Suppressor macrophage (primary cell): Measurements from ENCODE around the gene TRIO.

Source experiments
- DNase-seq, 4 experiments: peaks; one replicate each; pipeline ENCODE4 v3.0.0-alpha.2; 2020 to 2022

Gene TRIO

DNA sequence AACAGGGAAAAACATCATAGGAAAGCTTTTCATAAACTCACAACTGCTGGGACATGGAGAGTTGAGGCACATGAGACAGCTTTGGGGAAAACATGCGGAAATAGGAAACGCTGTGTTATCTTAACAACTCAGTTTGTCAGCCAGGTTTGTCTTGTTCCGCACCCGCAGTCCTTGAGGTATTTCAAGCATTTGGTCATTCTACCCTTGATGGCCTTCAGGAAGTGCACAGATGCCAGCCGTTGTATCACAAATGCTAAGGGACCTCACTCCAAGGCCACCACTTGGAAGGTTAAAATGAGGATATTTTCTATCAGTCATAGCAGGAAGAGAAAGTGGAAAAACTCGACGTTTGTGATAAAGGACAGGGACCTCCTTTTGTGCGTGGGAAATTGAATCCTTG lies 83.8 kb downstream of the TRIO start:
- DNase-seq = no peak

DNA sequence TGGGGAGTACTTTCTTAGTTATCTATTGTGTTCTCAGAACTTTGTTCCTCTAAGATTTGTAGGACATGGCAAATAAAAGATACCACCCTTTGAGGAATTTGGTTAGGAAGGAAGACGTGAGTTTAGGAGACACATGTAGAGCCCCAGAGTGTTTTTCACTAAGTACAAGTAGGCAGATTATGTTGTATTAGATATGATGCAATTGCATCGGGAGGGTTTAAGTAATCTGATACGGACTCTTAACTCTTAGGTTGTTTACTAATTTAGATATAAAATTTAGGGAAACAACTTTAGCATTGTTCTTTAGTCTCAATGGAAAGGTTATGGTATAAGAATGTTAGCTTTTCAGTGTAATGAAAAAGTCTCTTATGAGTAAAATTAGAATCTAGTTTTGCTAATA lies 84.4 kb downstream of the TRIO start:
- DNase-seq = no peak

DNA sequence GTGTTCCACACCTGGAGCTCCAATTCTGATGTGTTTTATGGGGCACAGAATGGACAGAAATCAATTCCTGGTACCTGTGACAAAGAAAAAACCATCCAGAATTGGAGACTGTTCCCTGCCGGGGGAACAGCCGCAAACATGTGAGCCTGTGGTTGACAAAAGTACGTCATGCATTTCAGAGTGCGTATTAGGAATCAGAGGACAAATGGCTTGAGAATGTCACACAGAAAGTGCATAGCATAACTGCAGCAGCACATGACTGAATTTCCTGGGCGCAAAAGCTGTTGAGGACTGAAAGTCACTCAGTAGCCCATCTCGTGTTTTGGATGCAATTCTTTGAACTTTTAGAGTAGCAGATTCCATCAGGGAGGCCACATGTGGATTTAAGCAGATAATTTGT lies 85.1 kb downstream of the TRIO start:
- no peak for DNase-seq

DNA sequence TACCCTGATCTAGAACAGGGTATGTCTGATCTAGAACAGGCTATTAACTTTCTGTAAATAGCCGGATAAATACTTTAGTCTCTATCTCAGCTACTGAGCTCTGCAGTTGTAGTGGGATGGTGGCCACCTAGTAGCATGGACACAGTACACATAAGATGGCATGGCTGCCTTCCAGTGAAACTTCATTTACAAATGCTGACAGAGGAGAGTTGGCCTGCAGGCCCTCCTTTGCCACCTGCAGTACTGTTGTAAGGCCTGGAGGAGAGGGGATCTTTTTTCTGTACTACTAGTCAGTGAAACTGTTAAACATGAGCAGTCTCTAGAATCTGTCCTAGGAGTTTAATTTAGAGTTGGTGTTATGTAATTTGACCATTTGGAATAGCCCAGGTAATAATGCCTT lies 86.0 kb downstream of the TRIO start:
- DNase-seq = no peak

DNA sequence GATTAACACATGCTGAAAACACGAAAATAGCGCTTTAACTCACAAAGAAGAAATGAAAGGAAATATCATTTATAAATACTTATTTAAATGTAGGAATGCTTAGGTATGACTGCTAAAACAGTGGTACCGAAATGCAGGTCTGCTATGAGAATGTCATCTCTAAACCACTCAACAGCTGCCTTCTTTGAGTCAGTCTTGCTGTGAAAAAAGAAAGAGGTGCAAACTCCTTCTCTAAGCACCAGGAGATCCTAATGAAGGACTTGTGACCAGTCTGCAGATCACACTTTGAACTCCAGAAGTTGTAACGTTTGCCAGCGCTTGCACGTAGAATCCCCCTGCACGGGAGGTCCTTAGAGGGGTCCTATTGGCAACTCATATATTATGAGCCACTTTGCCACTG lies 86.6 kb downstream of the TRIO start:
- no peak for DNase-seq

DNA sequence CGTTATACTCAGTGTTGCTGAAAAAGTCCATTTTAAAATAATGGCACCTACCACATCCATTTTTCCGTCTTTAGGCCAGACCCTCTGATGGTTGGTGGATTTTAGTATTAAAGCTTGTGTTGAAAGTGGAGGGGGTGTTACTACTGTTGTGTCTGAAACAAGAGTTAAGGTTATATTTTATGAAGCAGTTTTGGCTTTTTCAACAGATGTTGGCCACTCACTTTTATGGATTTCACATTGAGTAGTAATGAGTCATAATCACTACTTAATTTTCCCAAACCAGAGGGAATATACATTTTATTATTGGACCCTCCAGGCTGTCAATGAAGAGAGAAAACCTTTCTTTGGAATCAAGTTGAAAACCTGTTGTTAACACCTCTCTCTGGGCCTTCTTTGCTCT lies 88.0 kb downstream of the TRIO start:
- DNase-seq = no peak

DNA sequence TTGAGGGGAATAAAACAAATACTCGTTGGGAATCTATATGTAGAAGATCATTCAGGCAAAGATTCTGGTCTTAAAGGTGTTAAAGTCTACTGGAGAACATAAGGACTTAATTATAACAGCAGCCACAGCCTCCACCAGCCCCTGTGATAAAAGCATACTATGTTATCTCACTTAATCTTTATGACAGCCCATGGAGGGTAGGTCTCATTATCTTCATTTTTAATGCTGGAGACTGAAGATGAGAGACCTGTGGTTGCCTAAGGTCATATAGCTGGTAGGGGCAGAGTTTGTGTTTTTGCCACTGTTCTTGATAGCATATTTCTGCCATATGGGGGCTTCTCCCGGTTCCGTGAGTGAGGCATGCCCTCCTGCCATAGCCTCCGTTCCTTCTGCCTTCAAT lies 88.7 kb downstream of the TRIO start:
- no peak for DNase-seq

DNA sequence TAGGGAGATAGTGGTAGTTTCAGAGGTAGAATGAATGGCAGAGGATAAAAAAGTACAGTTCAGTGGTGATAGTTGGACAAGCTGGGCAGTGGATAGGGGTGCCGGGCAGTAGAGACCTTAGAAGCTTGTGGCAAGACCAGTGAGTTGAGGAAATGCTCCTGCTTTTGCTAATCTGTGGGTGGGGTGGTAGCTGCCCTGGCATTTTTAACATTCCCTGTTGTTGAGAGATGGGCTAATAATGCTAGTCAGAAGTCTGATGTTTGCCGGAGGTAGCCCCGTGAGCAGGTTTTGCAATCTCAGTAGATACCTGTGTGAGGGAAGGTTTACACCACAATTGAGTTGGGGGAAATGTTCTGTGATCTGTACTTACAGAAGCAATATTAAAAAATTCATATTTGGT lies 91.1 kb downstream of the TRIO start:
- no peak for DNase-seq

DNA sequence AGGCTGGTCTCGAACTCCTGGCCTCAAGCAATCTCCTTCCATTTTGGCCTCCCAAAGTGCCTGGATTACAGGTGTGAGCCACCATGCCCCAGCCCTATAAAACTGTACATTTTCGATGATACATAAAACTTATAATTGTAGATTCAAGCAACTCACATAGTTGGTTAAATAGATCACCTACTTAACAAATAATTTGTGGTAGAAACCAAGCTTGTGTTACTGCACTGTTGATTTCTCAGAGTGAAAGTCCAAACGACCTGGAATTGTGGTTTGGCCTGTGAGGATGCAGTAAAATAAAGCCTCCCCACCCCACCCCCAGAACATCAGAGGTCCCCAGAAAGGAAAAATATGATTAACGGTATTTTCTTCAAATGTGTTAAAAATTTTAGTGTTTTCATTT lies 92.7 kb downstream of the TRIO start:
- DNase-seq = no peak

DNA sequence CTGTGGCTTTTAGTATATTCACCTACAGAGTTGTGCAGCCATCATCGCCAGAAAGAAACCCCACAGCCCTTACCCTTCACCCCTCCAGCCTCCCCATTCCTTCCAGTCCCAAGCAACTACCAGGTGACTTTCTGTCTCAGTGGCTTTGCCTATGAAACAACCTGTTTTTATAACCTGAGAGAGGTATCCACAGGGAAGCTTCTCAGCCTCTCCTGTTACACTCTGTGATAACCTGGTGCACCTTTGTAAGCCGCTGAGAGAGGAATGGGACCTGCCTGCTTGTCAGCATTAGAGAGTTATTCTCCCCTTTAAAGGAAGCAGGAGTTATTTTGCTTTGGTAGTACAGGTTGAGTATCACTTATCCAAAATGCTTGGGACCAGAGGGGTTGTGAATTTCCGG lies 93.6 kb downstream of the TRIO start:
- no peak for DNase-seq

DNA sequence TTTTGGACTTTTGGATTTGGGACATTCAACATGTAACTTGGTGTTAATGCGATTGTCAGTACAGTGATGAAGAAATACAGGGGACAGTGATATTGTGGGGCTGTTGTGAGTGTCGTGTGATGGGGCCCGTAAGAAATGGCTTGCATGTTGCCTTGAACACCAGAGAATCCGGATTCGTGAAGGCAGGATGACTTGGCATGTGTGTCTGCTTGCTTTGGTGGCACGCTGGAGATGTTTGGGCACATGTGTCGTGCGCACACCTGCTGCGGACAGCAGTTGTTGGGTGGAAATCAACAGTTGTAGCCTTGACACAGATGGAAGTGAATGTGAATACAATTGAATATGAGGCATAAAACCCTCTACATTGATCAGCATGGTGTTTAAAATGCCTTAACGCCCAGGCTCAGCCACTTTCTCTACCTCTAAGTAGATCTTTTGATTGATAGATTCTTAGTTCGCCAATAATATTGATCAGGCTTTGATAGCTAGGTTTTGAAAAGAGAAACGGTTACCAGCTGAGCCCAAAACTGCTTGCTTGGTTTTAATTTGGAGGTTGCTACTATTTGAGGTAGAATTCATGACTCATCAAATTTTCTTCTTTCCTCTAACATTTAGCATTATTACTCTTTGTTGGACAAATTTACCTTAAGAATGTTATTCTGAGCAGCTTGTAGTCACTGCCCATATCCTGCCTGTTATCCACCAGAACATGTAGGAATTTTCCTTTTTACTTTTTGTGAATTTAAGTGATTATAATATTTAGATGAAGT lies 94.4 kb downstream of the TRIO start:
- DNase-seq = no peak

DNA sequence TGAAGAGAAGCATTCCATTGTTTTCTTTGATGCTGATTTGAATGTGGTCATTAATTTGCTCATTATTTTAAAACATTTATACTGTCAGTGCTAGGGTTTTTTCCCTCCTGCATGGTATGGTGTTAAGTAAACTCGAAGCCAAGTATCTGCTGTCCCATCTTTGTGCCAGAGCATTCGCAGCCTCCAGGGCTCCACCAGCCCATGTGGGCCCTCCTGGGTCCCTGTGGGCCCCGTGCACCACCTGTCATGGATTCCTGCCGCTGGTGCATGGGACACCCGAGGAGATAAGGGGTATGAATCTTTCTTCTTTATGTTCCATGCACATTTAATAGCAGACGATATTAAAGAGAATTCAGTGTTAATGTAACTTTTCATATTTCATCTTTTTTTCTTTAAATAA lies 95.1 kb downstream of the TRIO start:
- DNase-seq = no peak

DNA sequence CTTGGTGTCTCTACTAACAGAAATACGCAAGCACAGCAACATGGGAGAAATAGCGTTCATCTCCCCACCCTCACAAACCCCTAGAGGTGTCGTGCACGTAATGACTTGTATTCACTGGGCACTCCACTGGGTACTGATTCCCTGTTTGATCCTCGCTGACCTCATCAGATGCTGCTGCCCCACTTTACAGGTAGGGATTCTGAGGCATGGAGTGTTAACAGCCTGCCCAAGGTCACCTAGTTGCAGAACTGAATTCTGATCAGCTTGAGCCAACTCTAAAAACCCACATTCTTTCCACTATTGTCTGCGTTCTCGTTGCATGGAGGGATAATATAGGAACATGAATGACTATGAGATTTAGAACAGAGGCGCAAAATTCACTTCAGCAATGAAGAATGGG lies 96.3 kb downstream of the TRIO start:
- no peak for DNase-seq

DNA sequence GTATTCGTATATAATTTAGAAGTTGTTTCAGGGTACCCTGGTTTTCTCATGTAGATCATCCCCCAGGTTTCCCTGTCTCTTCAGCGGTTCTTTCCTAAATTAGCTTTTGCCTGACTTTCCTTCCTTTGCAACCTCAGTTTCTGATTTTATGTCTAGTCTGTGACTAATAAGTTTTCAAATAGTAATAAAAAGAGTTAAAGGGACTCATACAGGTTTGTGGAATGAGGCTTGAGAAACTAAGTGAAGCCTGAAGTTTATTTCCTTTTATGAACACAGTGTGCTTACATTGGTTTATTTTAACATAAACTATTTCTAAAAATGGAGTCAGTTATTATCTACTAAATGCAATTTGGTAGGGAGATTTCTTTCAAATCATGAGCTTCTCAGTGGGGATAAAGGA lies 96.8 kb downstream of the TRIO start:
- no peak for DNase-seq

DNA sequence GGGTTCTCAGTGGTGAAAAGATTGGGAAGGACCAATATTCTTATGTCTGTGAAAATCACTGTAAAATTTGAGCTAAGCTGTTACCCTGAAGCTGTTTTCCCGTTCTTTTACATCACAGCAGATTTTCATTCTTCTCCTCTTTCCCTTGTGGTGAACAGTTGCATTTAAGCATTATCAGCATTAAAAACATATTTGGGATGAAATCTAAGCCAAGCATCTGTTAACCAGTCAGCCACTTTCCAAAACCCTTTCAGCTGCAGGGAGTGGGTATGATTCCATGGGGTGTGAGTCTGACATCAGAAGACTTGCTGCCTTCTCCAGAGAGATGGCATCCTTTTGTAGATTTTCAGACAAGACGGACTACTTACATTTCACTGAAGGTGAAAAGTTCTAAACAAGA lies 97.2 kb downstream of the TRIO start:
- no peak for DNase-seq

DNA sequence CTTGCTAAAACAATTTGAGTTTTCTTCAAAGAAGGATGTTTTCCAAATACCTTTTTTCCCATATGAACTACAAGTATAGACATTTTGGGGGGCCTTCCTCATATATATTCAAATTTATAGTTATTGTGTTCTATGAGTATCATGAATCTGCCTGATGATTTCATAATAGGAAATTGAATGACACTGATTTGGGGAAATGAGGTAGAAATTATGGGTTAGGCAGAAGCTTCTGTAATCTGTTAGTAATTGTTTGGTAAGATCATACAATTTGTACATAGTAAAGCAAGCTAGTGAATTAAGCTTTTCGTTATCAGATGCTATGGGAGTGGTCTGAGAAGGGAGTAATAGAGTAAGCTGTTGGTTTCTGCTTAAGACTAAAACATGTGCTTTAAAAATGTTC lies 98.0 kb downstream of the TRIO start:
- peak in 2 of 4 experiments; percentile 38 to 51 for DNase-seq

DNA sequence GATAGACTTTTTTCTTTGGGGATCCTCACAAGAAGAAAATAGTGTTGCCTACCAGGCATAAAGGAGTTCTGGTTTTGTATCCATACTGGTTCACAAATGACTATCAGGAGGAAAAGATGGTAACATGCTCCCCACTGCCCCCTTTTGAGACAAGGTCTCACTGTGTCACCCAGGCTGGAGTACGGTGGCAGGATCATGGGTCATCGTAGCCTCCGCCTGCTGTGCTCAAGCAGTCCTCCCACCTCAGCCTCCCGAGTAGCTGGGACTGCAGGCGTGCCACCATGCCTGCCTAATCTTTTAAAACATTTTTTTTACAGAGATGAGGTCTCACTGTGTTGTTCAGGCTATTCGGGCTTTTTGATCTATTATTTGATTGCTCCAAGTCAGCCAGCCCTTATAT lies 99.3 kb downstream of the TRIO start:
- no peak for DNase-seq

DNA sequence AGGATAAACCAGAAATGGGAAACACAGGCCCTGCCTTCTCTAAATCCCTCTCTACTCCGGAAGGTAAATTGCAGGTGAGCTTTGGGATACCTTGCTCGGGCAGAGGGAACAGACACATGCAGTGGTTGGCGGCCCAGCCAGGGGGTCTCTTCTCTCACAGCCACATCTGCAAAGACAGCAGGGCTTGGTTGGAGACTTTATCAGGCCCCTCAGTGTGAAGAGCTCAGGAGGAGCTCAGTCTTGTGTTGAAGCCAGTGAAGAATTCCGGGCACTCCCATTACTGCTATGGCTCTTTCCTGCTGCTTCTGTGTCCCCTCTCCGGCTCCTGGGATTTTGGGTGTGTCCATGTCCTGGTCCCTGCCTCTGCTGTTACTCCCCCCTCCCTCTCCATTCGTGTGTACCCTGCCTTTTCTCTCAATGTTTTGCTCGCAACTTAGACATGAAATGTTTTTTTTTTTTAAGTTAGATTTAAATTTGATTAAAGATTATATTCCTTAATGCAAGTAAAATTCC lies 99.8 kb downstream of the TRIO start:
- no peak for DNase-seq

DNA sequence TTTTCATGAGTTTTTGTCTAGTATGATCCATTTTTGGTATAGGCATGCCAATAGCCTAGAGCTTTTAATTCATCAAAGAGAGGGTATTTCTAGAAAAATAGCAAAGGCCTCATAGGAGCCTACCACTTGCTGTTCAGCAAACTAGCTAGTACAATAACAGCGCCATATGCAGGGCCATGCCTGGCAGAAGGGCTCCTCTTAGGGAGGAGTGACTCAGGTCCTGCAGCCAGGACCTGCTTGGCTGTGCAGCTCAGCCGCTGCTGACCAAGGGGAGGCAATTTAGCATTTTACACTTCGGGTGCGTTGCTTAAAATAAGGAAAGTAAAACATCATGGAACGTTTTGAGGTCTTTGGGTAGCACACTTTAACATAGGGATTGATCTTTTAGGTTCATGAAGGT lies 100.6 kb downstream of the TRIO start:
- DNase-seq = no peak

DNA sequence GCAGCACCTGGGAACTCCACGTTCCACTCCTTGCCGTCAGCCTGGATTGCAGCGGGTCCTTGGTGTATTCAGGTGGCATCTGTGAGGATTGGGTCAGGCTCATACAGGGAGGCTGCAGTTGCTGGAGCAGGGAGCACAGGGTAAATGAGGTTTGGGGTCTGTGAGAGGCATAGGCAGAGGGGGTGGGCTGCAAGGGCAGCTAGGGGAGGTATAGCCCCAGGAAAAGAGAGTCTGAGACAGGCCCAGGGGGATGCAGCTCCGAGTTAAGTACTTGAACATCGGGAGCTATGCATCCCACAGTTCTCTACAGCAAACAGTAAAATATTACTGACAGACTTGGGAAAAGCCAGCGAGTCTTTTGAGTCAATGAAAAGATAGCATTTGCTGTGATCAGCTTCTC lies 101.6 kb downstream of the TRIO start:
- no peak for DNase-seq

DNA sequence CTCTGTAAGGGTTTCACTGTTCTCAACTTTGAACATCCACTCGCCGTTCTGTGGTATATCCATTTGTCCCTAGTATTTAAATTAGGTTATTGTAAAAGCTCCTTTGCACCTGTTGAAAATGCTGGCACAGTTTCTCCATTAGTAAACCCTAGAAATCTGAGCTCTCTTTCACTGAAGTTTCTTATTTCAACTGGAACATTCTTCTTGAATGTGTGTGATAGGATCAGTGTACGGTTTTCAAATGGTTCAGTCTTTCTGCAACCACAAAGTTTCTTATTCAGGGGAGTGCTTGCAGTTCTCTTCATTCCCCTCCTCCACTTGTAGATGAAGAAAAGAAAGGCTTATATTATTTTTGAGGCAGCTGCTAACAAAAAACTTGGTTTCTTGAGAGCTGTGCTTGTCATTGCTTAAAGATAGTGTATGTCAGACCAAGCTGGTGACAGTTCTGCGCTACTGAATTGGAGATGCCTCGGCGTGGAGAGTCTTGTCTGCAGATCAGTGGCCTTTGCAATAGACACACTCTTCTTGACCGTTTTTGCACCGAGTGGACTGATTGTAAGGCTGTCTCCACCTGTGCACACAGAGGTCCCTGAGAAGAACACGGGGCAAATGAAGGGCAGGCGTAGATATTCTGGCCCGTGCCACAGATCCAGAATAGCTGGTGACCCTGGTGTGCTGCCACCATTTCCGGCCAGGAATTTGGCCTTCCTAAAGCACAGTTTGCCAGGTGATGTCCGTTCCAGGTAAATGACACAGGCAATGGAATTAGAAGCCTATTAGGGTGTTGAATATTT lies 102.2 kb downstream of the TRIO start:
- no peak for DNase-seq

DNA sequence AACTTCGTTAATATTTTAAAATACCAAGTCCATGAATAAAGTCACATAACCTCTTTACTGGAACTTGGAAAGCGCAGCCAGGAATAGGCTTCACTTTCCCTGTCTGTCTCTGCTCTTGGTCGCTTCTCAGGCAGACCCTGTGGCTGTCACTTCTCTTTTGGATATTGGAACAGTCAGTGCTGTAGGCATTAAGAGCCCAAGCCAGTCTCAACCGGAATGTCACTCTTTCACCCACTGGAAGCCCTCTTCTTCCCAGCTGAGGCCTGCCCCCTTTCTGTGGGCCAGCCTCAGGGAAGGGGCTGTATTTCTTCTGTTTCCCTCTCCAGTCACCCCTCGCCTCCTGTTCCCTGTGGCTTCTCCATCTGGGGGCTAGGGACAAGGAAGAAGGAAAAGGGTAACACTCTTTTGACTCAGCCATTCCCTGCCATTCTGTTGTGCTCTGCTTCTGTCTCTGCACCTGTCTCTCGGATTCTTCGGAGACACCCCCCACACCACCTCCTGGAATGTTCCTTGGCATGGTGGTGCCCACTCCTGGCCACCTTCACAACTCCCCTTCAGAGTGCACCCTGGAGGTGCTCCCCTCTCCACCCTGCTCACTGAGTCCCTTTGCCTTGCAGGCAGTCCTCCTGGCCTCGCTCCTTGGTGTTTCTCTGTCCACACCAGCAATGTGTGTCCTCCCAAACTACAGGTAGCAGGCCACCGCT lies 103.4 kb downstream of the TRIO start:
- DNase-seq = no peak

DNA sequence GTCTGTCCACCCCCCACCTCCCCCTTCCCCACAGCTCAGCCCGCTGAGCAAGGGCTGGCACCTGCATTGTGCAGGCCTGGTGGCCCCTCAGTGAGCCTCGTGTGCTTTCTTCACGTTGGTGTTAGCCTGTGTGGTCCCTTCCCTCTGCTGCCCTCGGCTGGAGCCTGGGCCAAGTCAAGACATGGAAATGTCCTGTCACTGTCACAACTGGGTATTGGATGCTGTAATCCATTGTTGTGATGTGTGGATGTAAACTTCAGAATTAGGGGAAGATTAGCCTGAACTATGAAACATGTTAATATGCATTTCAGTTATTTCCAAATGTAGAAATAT lies 103.9 kb downstream of the TRIO start:
- DNase-seq = no peak
